A673 (cell line): Measurements from ENCODE around the gene C11orf21.

Source experiments
- EZH2 ChIP-seq: fragments of 200-600 bp; sonication (generic); IDR thresholded peaks from 2 replicates; pipeline ENCODE4 v1.6.1; 2017; ENCODE audit warnings: borderline replicate concordance, low read depth, mild to moderate bottlenecking, mixed read lengths, antibody characterized with exemption, low read length; ENCODE audit not compliant: poor library complexity, severe bottlenecking
- TF ChIP-seq, protein P1 (sequence below): fragments of 300-800, 200-600 bp; sonication (generic); conservative IDR thresholded peaks from 2 replicates; pipeline ENCODE4 v1.5.1; 2017; ENCODE audit warnings: low read depth, mild to moderate bottlenecking, antibody characterized with exemption, low read length, moderate library complexity, mixed read lengths

- TF ChIP-seq, protein P1, sequence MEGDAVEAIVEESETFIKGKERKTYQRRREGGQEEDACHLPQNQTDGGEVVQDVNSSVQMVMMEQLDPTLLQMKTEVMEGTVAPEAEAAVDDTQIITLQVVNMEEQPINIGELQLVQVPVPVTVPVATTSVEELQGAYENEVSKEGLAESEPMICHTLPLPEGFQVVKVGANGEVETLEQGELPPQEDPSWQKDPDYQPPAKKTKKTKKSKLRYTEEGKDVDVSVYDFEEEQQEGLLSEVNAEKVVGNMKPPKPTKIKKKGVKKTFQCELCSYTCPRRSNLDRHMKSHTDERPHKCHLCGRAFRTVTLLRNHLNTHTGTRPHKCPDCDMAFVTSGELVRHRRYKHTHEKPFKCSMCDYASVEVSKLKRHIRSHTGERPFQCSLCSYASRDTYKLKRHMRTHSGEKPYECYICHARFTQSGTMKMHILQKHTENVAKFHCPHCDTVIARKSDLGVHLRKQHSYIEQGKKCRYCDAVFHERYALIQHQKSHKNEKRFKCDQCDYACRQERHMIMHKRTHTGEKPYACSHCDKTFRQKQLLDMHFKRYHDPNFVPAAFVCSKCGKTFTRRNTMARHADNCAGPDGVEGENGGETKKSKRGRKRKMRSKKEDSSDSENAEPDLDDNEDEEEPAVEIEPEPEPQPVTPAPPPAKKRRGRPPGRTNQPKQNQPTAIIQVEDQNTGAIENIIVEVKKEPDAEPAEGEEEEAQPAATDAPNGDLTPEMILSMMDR = no peak
- TF ChIP-seq EZH2 = no peak
Observed at GRCh38 chr11:2250041-2250440, 51.7 kb downstream of the C11orf21 start.
